ENCODE data around the gene ICA1.

Gene ICA1

DNA sequence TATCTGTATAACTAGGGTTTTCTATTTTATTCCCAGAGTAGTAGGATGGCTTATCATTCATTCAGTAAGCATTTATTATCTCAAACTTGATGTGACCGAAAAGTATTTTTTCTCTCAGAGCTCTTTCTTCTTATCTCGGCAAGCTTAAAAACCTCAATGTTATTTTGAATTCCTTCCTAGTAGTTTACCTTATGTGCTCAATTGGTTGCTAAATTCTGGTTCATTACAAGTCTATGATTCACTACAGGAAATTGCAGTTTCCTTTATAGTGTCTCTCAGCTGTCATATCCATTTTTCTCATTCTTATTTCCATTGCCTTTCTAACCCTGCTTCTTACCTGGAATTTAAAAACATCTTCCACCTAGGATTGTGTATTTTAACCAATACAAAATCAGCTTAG is 12.6 kb upstream of the ICA1 start:
- TF ChIP-seq, protein P1, sequence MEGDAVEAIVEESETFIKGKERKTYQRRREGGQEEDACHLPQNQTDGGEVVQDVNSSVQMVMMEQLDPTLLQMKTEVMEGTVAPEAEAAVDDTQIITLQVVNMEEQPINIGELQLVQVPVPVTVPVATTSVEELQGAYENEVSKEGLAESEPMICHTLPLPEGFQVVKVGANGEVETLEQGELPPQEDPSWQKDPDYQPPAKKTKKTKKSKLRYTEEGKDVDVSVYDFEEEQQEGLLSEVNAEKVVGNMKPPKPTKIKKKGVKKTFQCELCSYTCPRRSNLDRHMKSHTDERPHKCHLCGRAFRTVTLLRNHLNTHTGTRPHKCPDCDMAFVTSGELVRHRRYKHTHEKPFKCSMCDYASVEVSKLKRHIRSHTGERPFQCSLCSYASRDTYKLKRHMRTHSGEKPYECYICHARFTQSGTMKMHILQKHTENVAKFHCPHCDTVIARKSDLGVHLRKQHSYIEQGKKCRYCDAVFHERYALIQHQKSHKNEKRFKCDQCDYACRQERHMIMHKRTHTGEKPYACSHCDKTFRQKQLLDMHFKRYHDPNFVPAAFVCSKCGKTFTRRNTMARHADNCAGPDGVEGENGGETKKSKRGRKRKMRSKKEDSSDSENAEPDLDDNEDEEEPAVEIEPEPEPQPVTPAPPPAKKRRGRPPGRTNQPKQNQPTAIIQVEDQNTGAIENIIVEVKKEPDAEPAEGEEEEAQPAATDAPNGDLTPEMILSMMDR (IDR thresholded peaks at IDR 0.05; ENCODE audit: insufficient read depth, low read length, missing control alignments): no peak
- ChIA-PET CTCF (no interaction called here), POLR2A (no interaction called here)
- H3K4me3 ChIP-seq (ENCODE audit: low read depth, low read length): no peak overlapping the region
- DNase-seq (ENCODE audit: low read depth, low spot score): no peak

DNA sequence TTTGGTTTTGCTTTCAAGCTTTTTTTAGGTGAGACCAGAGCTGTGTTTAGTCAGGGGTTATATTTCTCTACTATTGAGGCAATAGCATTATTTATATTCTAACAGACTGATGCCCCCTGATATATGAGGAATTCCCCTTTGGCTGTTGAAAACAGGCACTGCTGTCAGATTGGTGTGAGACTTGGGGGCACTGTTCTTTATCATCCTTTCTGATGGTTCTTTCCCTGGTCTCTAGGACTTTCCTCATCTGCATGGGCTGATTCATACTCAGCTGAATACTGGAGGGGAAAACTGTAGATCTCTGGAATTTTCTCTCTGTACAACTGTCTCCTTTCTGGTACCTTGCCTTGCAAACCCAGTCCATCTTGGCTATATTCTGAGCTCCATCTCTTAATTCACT is 10.0 kb upstream of the ICA1 start:
- TF ChIP-seq, protein P1 (IDR thresholded peaks at IDR 0.05; ENCODE audit: insufficient read depth, low read length, missing control alignments): no peak
- DNase-seq (ENCODE audit: low read depth, low spot score): no peak
- H3K4me3 ChIP-seq (ENCODE audit: low read depth, low read length): no peak overlapping the region
- POLR2A ChIA-PET: no interaction called here
- CTCF ChIA-PET: no interaction called here

DNA sequence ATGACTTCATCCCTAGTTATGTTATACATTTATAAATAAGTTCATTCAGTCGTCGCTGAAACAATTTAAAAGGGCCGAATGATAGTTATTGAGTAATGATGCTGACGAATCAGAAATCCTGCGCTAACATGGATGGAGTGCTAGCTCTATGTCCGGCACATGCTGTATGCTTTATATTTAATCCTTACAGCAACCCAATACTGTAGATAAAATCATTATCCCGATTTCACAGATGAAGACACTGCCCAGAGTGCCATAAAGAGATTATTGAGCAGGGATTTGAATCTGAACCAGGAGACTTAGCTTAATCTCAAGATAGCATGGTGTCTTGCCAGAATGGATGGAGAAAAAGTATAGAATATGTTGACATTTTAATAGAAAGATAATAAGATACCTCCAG is 1.1 kb upstream of the ICA1 start:
- no peak for DNase-seq (ENCODE audit: low read depth, low spot score)
- ChIA-PET POLR2A (no interaction called here), CTCF (interaction anchor here (0.9 to 1.7 kb wide), 2 partner anchors 33 to 72 kb away, joined by 4 to 6 read pairs; no protein-coding TSS in a partner anchor)
- H3K4me3 ChIP-seq (ENCODE audit: low read depth, low read length): no peak overlapping the region
- TF ChIP-seq, protein P1 (IDR thresholded peaks at IDR 0.05; ENCODE audit: insufficient read depth, low read length, missing control alignments): no peak

DNA sequence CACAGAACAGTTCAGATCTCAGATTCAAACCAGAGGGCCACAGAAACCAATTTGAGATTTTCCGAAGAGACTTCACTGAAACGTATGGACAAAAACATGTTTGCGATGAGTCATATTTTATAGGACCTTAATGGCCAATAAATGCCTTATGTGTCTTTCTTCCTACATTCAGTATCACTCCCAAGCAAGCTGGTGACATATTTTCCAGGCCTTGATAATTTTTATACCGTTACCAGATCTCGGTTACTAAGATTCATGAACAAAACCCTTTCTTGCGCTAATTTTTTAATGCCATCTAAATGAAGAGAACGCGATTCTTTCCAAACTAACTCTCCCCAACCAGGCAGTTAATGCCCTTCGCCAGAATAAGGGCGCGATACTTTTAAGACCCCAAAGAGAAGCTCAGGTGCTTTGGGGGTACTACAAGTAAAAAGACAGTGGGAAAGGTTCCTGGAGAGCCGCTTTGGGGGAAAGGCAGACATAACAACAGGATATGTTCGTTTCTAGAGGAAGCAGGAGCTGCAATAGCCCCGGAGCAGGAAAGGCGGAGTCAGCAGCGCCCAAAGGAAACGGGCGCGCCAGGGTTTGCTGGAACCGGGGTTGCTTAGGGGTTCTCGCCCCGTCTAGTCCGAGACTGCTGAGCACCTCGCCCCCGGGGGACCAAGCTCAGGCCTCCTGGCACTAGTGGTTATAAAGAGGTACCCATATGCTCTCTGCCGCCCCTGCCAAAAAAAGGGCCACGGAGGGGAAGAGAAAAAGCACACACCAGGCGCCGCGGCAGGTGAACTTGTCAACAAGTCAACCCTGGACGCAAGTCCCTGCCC is 884 bp downstream of the ICA1 start:
- TF ChIP-seq, protein P1 (IDR thresholded peaks at IDR 0.05; ENCODE audit: insufficient read depth, low read length, missing control alignments): no peak
- POLR2A ChIA-PET: no interaction called here
- no peak for DNase-seq (ENCODE audit: low read depth, low spot score)
- H3K4me3 ChIP-seq (ENCODE audit: low read depth, low read length): peak overlapping the region; percentile 50
- CTCF ChIA-PET: no interaction called here

DNA sequence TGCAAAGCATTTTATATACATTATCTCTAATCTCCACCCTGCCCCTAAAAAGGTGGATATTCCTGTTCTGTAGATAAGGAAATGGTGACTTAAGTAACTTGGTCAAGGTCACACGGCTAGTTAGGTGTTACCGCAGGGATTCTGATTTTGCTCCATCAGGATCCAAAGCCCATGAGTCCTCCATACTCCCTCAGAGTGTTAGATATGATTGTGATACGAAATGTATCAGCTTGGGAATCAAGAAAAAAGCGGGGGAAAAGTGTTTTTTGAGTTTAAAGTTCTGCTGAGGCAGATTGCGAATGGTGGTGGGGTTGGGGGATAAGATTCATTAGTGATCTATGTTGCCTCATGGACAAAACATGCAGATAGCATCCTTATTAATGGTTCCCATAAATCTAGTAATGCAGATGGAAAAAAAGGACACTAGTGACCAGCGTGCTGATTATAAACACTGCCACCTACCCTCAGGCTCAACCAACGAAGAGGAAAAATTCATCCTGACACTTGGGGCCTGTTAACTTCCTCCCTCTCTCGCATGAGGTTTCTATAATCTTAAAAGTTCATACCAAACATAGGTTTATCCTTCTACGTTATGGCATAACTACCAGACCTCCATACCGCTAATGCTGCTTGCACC is 2.3 kb downstream of the ICA1 start:
- DNase-seq (ENCODE audit: low read depth, low spot score): no peak
- ChIA-PET POLR2A (no interaction called here), CTCF (no interaction called here)

DNA sequence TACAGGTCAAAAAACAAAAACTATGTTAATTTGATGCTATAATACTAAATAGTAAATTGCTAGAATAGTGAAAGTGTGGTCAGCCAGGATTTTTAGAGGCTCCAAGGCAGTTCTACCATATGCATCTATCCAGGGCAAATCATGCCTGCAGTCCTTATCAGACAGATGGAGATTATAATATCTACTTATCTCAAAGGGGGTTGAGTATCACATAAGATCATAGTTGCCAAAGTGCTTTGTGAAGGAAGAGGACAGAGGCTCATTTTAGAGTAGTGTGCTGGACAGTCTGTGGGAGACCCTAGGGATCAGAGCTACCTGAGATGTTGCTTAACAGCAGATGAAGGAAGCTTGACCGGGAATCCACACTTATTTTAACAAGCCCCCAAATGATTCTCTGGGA is 3.2 kb downstream of the ICA1 start:
- CTCF ChIA-PET: no interaction called here
- POLR2A ChIA-PET: no interaction called here

More for the DNA sequence above, 2.3 kb downstream of the ICA1 start:
- TF ChIP-seq, protein P1 (IDR thresholded peaks at IDR 0.05; ENCODE audit: insufficient read depth, low read length, missing control alignments): no peak
- no peak overlapping the region for H3K4me3 ChIP-seq (ENCODE audit: low read depth, low read length)

More for the DNA sequence above, 3.2 kb downstream of the ICA1 start:
- H3K4me3 ChIP-seq (ENCODE audit: low read depth, low read length): no peak overlapping the region
- TF ChIP-seq, protein P1 (IDR thresholded peaks at IDR 0.05; ENCODE audit: insufficient read depth, low read length, missing control alignments): no peak
- no peak for DNase-seq (ENCODE audit: low read depth, low spot score)
